AG20443 (cell line): ENCODE results near the gene LRRK1.
A peak's percentile ranks its signal among the peaks of the same experiment; 100 is the strongest.

Experiments
- DNase-seq: peaks from one replicate; pipeline ENCODE4 v3.0.0; 2012; ENCODE audit warnings: low spot score, mixed read lengths

Gene LRRK1

GRCh38 chr15:100939791-100940190 is 20.6 kb downstream of the LRRK1 start:
- no peak for DNase-seq

DNA sequence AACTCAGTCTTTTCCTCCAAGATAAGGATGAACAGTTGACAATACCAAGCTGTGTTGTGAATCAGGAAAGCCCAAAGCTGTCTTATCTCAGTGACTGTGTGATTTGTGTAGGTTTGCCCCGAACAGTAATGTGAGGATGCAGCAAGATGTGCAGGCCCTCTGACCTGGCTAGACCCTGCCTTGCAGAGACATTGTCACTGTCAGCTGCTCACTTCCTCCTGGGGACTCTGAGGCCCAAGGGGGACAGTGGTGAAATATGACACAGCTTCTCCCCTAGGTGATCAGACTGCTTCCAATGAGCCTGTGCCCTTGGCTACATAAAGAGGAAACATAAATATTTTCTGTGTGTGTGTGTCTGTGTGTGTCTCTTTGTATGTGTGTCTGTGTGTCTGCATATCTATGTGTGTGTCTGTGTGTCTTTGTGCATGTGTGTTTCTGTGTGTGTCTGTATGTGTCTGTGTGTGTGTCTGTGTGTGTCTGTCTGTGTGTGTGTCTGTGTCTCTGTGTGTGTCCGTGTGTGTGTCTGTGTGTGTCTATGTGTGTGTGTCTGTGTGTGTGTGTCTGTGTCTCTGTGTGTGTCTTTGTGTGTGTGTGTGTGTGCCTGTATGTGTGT is 21.7 kb downstream of the LRRK1 start:
- DNase-seq, result no peak

DNA sequence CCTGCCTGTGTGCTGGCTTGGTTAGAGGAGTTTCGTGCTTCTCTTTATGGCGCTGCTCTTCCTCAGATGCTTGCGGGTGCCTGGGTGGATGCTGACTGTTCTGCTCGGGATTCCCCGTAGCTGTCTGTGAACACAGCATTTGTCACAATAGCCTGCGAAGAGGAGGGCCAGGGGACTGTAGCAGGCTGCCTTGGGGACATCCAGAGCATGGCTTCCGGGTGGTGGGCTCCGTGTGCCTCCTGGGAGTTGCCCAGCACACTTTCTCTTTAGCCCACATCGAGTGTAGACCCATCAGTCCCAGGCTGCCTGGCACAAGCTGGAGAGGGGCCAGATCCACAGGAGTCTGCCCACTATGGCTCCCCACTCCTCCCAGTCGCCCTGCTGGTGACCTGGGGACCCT is 22.4 kb downstream of the LRRK1 start:
- DNase-seq, result no peak

GRCh38 chr15:100942656-100943425 is 23.7 kb downstream of the LRRK1 start:
- DNase-seq, result no peak

DNA sequence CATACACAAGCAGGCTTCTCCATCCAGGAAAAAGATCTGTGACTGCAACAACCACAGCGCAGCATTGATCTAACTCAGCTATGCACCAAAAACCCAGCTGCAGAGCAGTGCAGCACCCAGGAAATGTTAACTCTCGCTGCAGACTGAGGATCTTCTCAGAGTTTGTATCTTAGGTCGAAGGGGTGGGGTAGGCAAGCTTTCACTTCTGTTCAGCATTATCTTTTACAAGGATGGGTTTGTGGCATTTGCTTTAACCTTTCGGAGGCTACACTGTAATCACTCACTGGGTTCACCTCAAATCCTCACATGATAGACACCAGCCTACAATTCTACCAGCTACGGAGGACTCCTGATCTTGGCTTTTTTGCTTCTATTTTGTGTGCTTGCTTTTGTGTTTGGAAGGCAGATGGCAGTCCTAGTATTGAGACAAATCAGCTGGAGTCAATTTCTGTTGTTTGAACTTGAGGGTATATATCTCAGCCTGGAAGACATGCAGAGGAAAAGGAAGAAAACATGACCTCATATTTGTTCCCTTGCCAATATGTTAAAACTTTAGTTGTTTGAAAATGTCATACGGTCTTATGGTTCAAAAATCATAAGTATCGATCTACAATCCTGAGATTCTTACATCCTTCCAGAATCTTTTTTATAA is 25.2 kb downstream of the LRRK1 start:
- no peak for DNase-seq

GRCh38 chr15:100944986-100945385 is 25.8 kb downstream of the LRRK1 start:
- DNase-seq, result no peak

GRCh38 chr15:100947760-100948429 is 28.7 kb downstream of the LRRK1 start:
- no peak for DNase-seq

DNA sequence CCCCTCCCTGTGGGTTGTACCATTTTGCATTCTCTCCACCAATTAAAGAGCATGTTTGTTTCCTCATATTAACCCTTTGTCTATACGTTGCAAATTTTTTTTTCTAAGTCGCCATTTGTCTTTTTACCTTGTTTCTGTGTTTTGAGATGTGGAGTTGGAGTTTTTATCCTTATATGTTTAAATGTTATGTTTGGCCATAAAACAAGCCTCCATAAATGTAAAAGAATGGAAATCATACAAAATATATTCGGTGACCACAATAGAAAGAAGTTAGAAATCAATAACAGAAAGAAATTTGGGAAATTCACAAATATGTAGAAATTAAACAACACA is 29.2 kb downstream of the LRRK1 start:
- no peak for DNase-seq

GRCh38 chr15:100949691-100950090 is 30.5 kb downstream of the LRRK1 start:
- DNase-seq, result no peak

- no peak for DNase-seq
These were observed 32.8 kb downstream of the LRRK1 start for GRCh38 chr15:100951965-100952364.

GRCh38 chr15:100952566-100952965 is 33.4 kb downstream of the LRRK1 start:
- no peak for DNase-seq

DNA sequence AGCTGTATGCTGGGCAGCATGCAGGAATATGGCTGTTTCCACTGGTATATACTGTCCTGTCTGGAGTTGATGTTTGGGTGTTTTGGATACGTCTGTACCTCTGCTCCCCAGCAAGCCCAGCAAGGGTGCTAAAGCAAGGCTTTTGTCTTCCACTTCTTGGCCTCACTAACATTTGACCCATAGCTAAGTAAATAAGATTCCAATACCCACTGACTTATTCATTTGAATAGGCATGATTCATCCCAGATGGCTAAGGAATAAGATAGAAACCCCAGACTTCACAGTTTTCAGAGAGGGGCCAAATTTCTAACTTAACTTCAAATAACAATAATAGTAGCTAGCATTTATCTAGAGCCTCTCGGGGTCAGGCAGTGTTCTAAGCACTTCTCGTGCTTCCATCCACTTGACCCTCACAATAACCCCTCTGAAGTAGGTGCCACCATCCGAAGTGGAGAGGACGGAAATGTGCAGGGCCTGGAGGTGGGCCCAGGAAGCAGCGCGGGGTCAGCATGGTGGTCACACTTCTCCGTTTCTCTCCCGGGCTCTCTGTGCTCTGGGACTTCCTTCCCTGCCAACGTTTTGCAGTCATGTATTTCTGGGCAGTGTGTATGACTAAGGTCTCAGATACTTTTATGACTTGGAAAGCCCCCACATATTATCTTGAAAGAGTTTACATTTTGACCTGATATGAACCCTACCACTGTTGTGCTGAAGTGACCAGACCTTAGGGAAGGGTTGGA is 39.3 kb downstream of the LRRK1 start:
- DNase-seq, result peak; percentile 58

- no peak for DNase-seq
These were observed 40.2 kb downstream of the LRRK1 start for GRCh38 chr15:100959066-100960050.

DNA sequence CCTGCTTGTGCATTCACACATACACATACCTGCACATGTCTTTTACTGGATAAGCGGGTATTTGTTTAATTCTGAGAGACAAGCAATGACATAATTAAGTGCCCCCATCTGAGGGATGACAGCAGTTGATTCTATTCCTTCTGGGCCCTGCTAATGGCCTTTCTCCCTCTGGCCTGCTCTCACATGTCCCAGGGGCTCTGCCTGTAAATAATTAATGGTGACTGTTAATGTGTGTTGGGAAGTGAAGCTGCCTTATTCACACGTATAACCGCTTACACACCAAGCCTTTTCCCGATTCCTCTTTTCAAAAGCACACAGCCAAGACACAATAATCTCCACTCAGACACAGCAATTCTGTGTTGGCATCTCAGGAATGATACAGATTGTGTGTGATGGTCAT is 47.8 kb downstream of the LRRK1 start:
- DNase-seq, result no peak

GRCh38 chr15:100968050-100968966 is 49.2 kb downstream of the LRRK1 start:
- peak; percentile 55 for DNase-seq

DNA sequence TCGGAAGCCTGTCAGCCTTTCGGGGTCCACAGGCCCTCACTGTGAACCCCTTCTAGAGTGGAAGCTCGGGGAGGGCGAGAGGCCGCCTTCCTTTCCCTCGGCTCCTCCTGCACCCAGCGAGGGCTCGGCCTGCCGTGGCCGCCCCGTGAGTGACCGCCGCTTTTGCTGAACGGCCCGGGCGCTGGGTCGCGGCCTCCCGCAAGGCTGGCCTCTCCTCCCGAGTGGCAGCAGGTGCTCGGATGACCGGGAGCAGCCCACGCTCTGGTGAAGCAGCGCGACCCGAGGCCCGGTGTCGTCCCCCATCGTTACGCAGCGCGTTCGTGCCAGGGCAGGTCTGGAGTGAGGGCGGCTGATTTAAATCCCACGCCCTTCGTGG is 53.8 kb downstream of the LRRK1 start:
- DNase-seq, result no peak

GRCh38 chr15:100973351-100974111 is 54.4 kb downstream of the LRRK1 start:
- no peak for DNase-seq

GRCh38 chr15:100975043-100975442 is 55.9 kb downstream of the LRRK1 start:
- DNase-seq, result no peak

GRCh38 chr15:100980410-100981046 is 61.4 kb downstream of the LRRK1 start:
- no peak for DNase-seq
